IPS DF 19.7 (cell line): ENCODE results near the gene RYR2.

Source experiments
- DNase-seq: peaks from one replicate; pipeline ENCODE4 v3.0.0-alpha.2; 2013; ENCODE audit warnings: low read depth, low spot score

The RYR2 gene

DNA sequence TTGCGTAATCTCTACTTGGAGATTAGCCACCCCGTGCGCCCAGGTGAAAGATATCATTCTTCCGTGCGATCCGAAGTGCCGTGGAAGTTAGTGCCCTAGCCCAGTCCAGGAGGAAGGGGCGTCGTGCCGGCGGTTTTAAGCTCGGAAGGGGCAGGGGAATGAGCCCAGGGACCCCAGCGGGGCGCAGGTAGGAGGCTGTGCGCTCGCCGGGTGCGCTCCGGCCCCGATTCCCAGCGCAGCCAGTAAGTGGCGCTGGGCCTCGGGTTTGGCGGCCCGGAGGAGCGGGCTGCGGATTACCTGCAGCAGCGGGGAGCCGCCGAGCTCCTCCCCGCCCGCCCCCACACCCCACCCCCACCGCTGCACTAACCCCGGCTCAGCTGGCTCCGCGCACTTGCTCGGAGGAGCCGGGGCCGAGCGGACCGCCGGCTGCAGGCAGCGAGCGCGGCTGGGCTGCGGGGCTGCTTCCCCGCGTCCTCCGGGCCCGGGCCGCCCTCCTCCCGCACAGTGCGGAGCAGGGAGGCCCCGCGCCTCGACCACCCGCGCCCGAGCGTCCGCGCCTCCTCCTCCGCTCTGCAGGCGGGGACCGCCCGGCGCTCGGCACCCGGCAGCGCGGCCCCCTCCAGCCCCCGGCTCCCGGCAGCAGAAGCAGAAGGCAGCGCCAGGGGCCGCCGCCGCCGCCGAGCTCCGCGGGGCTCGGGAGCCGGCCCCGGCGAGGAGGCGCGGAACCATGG lies at the start of gene RYR2:
TSS of gene RYR2 (plus strand) at position 390 of the 731 bp plus-strand sequence. CDS start at position 728, 338 bp downstream.
- peak; percentile 33 for DNase-seq

- DNase-seq = no peak
Observed at GRCh38 chr1:236992449-236992848, 49.5 kb upstream of the RYR2 start.

- DNase-seq = no peak
Observed at GRCh38 chr1:236994450-236994849, 47.5 kb upstream of the RYR2 start.

DNA sequence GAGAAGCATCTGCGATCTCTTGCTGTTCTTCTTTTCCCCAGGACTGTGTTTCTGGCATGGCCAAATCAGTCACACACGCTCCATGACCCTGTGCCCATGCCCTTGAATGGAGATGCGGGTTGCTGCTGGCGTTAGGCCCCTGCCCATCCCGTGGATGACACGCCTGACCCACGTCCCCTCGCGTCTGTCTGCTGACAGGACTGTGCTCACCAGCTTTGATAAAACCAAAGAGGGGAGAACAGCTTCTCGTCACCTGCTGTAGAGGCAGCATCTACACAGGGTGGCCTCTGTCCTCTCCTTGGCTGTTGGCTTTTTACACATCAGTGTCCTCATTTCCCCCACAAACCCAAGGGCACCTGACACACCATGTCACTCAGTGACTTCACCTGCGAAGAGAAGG lies 44.6 kb upstream of the RYR2 start:
- DNase-seq = no peak

DNA sequence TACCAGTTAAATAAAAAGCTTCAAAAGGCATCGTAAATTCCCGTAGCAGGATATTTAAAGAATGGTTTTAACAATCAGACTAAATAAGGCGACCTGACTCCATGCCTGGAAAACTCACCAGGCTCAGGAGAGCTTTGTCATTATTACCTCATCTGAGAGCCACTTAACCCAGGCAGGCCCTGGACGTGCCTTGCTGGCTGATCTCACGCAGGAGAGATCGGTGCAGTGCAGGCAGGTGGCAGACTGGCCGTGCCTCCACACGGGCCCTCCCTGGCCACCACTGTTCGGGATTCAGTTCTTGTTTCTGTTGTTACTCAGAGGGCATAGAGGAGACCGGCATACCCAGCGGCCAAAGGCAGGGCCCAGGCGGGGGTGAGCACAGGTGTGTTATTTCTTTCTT lies 44.1 kb upstream of the RYR2 start:
- no peak for DNase-seq

DNA sequence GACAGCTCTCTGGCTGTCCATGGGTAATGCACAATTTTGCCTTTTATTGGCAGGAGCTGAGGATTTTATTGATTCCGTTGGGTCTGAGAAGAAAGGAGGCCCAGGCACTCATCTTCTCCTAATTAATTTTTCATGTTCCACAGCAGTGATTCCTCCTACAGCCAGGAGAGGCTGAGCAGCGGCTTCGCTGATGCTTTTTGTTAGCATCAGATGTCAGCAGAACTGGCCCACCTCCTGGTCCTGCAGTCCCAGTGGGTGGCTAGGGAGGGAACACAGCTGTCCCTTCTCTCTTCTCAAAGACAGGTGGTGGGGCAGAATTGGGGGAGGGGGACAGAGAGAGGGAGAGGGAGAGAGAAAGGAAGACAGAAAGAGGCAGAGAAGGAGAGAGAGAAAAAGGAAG lies 43.4 kb upstream of the RYR2 start:
- no peak for DNase-seq

GRCh38 chr1:237000191-237000590 lies 41.8 kb upstream of the RYR2 start:
- DNase-seq = no peak

DNA sequence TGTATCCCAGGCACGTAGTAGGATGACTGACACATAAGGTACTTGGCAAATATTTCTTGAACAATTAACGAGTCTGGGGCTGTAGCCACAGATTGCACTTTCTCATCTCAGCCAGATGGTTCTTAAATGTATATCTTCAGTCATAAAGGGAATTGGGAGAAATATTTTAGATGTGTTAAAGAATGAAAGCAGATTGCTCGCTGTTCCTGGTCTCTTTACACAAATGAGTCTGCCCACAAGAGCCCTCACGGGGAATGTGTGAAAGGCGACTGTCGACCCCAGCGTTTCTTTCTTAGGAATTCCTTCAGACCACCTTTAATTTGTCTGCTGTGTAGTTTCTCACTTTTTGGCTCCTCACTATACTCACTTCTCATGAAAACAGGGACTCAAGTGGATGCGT lies 38.5 kb upstream of the RYR2 start:
- DNase-seq = no peak

DNA sequence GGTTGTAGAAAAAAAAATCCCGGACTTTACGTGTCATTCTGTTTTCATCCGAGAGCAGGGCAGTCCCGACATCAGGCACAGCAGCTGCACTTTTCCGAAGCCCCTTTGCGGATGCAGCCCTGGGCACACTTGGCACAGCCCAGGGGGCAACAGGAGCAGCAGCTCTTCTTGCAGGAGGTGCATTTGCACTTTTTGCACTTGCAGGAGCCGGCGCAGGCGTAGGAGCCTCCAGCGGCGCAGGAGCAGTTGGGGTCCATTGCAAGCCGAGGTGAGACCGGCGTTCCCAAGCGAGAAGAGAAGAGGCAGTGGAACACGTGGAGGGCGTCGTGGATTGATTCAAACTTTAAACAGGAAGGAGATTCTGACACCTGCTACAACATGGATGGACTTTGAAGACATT lies 37.9 kb upstream of the RYR2 start, which contains the start of gene MT1HL1:
TSS of gene MT1HL1 (minus strand) at position 326 of the 400 bp plus-strand sequence. CDS start at position 257, 69 bp downstream.
- no peak for DNase-seq

DNA sequence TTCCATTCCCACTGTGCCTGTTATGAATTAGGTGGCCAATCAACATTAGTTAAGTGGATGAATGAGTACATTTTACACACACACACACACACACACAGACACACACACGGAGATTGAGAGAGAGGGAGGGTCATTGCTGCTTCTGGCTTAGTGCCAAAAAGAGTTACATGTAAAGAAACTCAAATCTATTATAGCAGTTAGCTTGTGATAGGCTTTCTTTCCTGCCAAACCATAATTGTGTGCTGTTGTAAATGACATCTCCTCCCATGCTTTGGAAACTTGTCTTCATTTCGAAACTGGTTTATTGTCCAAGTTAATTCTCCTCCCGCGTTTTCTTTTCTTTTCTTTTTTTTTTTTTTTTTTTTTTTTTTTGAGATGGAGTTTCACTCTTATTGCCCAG lies 36.3 kb upstream of the RYR2 start:
- DNase-seq = no peak

DNA sequence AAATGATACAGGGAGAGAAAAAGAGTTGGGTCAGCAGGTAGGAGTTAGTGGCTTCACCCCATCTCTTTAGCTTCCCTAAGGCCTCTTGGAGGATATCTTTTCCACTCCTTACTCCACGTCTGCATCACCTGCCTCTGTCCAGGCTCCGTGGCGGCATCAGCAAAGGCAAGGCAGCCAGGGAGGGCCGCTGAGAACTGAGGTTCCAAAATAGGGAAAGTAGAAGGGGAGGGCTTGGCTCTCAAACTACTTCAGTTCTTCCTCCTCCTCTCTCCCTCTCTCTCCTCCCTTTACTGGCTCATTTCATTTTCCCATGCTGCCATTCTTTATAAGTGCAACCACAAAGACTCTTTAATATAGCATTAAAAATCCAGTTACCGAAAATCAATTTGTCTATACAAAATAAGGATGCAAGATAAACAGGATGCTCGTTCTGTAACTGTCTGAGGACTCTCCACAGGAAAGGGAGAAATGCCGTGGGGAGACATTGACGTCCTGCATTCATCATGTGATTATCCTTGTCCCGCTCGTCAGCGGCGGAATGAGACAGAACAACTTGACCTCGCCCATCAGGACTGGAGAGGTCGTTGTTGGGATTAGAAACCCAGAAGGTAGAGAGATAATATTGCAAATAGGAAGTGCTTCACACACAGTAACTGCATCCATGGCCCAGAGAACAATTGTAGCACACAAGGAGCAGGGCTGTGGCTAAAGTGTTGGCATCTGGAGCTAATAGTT lies 34.7 kb upstream of the RYR2 start:
- no peak for DNase-seq

DNA sequence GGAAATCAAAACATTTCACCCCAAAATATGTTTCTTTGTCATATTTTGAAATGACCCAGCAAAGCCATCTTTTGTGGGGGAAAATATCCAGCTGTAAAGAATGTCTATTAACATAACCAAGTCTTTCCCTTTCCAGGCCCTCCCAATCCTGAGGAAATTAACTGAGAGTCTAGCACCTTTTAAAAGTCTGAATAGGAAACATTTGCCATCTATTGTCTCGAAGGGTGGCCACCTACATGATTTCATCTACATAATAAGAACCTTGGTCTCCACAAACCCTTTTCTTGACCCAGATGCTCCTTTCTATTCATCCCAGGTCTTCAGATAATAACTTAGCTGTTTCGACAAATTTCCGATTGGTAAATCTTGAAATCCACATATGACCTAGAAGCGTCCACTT lies 32.4 kb upstream of the RYR2 start:
- DNase-seq = no peak

DNA sequence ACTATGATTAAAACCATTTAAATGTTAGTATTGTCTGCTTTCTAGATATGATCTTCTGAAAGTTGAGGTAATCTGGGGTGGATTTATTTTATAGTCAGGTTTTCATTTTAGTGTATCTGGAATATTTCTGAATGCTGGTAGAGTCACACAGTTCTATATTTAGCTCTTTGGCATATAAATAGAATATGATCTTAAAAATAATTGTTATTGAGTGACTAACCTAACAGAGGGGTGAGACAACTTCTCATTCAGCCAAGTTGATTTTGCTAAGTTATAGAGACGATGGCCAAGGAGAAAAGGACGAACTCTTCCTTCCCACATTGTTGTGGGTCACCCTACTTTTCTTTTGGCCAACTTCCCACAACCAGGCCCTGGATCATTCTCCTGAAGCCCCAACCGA lies 30.6 kb upstream of the RYR2 start:
- DNase-seq = no peak

DNA sequence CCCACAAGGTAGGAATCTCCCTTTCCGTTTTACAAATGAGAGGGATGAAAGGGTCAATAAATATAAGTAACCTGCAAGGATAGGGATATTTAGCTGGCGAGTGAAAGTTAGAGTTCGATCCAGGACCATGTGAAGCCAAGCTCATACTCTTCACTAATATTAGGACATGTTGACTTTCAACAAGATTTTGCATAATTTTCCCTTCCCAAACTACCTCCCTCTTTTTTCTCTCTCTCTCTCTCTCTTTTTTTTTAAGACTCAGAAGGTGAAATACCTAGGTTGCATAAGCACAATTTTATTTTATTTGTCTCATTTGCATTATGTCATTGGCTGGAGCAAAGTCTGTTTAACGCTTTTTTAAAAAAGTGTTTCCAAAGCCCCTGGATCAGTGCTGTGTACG lies 29.6 kb upstream of the RYR2 start:
- DNase-seq = no peak

- no peak for DNase-seq
Observed at GRCh38 chr1:237012788-237013383, 29.1 kb upstream of the RYR2 start.

GRCh38 chr1:237013608-237014007 lies 28.4 kb upstream of the RYR2 start:
- no peak for DNase-seq

GRCh38 chr1:237016626-237017025 lies 25.4 kb upstream of the RYR2 start:
- DNase-seq = peak; percentile 61

DNA sequence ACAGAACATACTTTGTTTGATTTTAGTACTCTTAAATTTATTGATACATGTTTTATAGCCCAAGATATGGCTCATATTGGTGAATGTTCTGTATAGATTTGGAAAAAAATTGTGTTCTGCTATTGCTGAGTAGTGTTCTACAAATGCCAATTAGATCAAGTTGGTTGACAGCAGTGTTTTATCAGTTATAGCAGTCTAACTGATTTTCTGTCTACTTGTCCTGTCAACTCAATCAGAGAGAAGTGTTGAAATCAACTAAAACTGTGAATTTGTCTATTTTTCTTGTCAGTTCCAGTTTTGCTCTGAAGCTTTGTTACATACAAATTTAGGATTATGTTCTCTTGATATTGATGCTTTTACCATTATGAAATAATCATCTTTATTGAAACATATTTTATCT lies 23.1 kb upstream of the RYR2 start:
- DNase-seq = no peak

GRCh38 chr1:237025358-237026074 lies 16.5 kb upstream of the RYR2 start:
- no peak for DNase-seq

DNA sequence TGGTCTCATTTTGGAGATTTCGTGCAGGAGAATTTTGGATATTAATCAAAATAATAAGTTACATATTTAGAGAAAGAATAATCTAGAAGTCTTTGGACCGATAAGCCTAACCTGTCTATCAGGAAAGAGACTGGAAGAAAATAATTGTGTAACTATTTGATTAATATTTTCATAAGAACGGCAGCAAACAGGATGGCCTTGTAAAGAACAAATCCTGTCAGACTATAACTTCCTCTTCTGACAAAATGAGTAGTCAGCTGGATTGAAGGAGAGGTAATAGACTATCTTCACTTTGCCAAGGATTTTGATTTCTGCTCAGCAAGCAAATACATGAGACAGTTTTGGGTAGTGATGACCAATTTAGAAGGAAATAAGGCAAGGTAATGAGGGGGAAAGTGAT lies 12.7 kb upstream of the RYR2 start:
- DNase-seq = no peak

- no peak for DNase-seq
Observed at GRCh38 chr1:237029850-237030535, 12.0 kb upstream of the RYR2 start.

DNA sequence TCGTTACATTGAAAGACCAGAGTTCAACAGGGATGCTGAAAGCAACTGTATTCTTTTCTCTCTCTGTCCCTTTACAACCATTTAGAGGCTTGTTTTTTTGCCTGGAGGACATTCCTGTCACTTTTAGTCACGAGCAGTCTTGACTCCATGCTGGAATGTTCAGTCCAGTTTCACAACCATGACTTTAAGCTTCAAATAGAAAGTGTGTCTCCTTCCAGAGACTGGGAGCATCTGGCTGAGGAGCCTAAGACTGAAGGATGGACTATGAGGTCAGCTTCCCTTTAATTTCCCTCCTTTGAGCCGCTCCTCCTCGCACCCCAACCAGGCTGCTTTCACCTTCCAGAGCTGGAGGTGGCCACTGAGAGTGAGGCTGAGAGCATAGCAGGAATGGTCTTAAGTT lies 10.5 kb upstream of the RYR2 start:
- no peak for DNase-seq
